IMR-90 (cell line): ENCODE measurements around the gene GRIK5. TPM values are rescaled to one million over a fixed set of nuclear protein-coding genes. Genes with fewer than 3 reads are reported as not detected.
A peak's percentile ranks its signal among the peaks of the same experiment; 100 is the strongest.

Experiments used
- ATAC-seq: fragments of 200-7000 bp; cut with Tn5 transposase; 2 replicates; pipeline ENCODE4 v1.9.1; 2020; ENCODE audit warnings: low read depth, mild to moderate bottlenecking, moderate library complexity
- BruUV-seq: library from RNA; stranded (reverse); fragments of 400-500 nt; replicated peaks from 2 replicates; lab custom pipeline; 2021; lab: Mats Ljungman, UMichigan
- CTCF ChIA-PET: fragments of 300-600 bp; formaldehyde crosslinking; extraction: SDS; loops from one replicate; lab custom pipeline; 2021; ENCODE audit warnings: antibody characterized with exemption; lab: Yijun Ruan, JAX
- POLR2A ChIA-PET: fragments of 300-600 bp; sonication (Branson Sonifier 250); formaldehyde crosslinking; loops from one replicate; lab custom pipeline; 2022; ENCODE audit warnings: antibody characterized with exemption; ENCODE audit not compliant: unreplicated experiment; lab: Charles Lee
- DNase-seq: peaks from one replicate; pipeline ENCODE4 v3.0.0; 2013
- H2AFZ ChIP-seq: replicated peaks from 2 replicates; pipeline ENCODE3; 2013; ENCODE audit warnings: low read length, mild to moderate bottlenecking; ENCODE audit not compliant: poor library complexity
- H2AK5ac ChIP-seq: 2 replicates; pipeline ENCODE4 v1.6.1; 2013; ENCODE audit warnings: low read depth, low read length, inconsistent platforms
- H2AK9ac ChIP-seq: replicated peaks from 2 replicates; pipeline ENCODE3; 2013; ENCODE audit warnings: mild to moderate bottlenecking, low read depth, low read length, moderate library complexity; ENCODE audit not compliant: poor library complexity
- H2BK120ac ChIP-seq: 2 replicates; pipeline ENCODE4 v1.6.1; 2013; ENCODE audit warnings: low read depth, low read length, inconsistent platforms
- H2BK15ac ChIP-seq: 3 replicates; pipeline ENCODE4 v1.6.1; 2013; ENCODE audit warnings: low read depth, low read length, inconsistent platforms
- H2BK20ac ChIP-seq: 2 replicates; pipeline ENCODE4 v1.6.1; 2013; ENCODE audit warnings: low read depth, mild to moderate bottlenecking, inconsistent platforms, low read length, moderate library complexity
- H2BK5ac ChIP-seq: 2 replicates; pipeline ENCODE4 v1.6.1; 2013; ENCODE audit warnings: mild to moderate bottlenecking, low read depth, low read length, inconsistent platforms; ENCODE audit not compliant: poor library complexity, severe bottlenecking
- H3K14ac ChIP-seq: replicated peaks from 2 replicates; pipeline ENCODE4 v1.6.1; 2013; ENCODE audit warnings: low read depth, low read length, inconsistent platforms
- H3K18ac ChIP-seq: 2 replicates; pipeline ENCODE4 v1.6.1; 2013; ENCODE audit warnings: low read depth, low read length, control low read depth
- H3K23ac ChIP-seq: 2 replicates; pipeline ENCODE4 v1.6.1; 2013; ENCODE audit warnings: low read depth, low read length, inconsistent platforms
- H3K27ac ChIP-seq: 2 replicates; pipeline ENCODE4 v1.5.1; 2013; ENCODE audit warnings: mild to moderate bottlenecking, control low read depth, low read length; ENCODE audit not compliant: insufficient read depth
- H3K27me3 ChIP-seq: 2 replicates; pipeline ENCODE4 v1.6.1; 2013; ENCODE audit warnings: low read length; ENCODE audit not compliant: control insufficient read depth, insufficient read depth
- H3K36me3 ChIP-seq: 2 replicates; pipeline ENCODE4 v1.6.1; 2013; ENCODE audit warnings: low read length, mixed read lengths; ENCODE audit not compliant: control insufficient read depth, insufficient read depth
- H3K4ac ChIP-seq: 2 replicates; pipeline ENCODE4 v1.6.1; 2013; ENCODE audit warnings: low read depth, low read length, inconsistent platforms
- H3K4me1 ChIP-seq: 2 replicates; pipeline ENCODE4 v1.6.1; 2013; ENCODE audit warnings: low read length, mixed read lengths; ENCODE audit not compliant: control insufficient read depth, insufficient read depth
- H3K4me2 ChIP-seq: 2 replicates; pipeline ENCODE4 v1.6.1; 2013; ENCODE audit warnings: low read depth, mild to moderate bottlenecking, control low read depth, low read length, moderate library complexity
- H3K4me3 ChIP-seq: 2 replicates; pipeline ENCODE4 v1.5.1; 2013; ENCODE audit warnings: low read depth, mild to moderate bottlenecking, control low read depth, low read length, moderate library complexity; ENCODE audit not compliant: insufficient read depth
- H3K56ac ChIP-seq: 2 replicates; pipeline ENCODE4 v1.6.1; 2013; ENCODE audit warnings: low read length, inconsistent platforms; ENCODE audit not compliant: insufficient read depth; ENCODE audit errors: extremely low read depth
- H3K79me1 ChIP-seq, 2 experiments: 2 replicates each; pipeline ENCODE4 v1.6.1; 2013; ENCODE audit warnings: low read length in 2 of 2, inconsistent platforms in 1 of 2, low read depth in 1 of 2
- H3K9ac ChIP-seq: 2 replicates; pipeline ENCODE4 v1.6.1; 2013; ENCODE audit warnings: low read depth, low read length, control low read depth
- H3K9me1 ChIP-seq: 2 replicates; pipeline ENCODE4 v1.6.1; 2013; ENCODE audit warnings: low read length, inconsistent platforms; ENCODE audit not compliant: insufficient read depth
- H3K9me3 ChIP-seq: 2 replicates; pipeline ENCODE4 v1.6.1; 2013; ENCODE audit warnings: low read length; ENCODE audit not compliant: control insufficient read depth, insufficient read depth
- H4K20me1 ChIP-seq: 2 replicates; pipeline ENCODE4 v1.6.1; 2013; ENCODE audit warnings: low read length, inconsistent platforms; ENCODE audit not compliant: insufficient read depth
- H4K5ac ChIP-seq: 2 replicates; pipeline ENCODE4 v1.6.1; 2013; ENCODE audit warnings: mild to moderate bottlenecking, low read depth, low read length, control low read depth
- H4K8ac ChIP-seq, 2 experiments: 2 replicates each; pipeline ENCODE4 v1.6.1; 2013; ENCODE audit warnings: low read depth in 2 of 2, low read length in 2 of 2, control low read depth in 1 of 2, inconsistent platforms in 1 of 2
- H4K91ac ChIP-seq: 2 replicates; pipeline ENCODE4 v1.6.1; 2013; ENCODE audit warnings: low read depth, low read length, inconsistent platforms; ENCODE audit not compliant: insufficient read depth
- CEBPB ChIP-seq: IDR thresholded peaks from 2 replicates; pipeline ENCODE4 v1.6.1; 2012; ENCODE audit warnings: low read depth, low read length, improper control_type of control experiment
- CHD1 ChIP-seq: IDR thresholded peaks from 2 replicates; pipeline ENCODE4 v1.6.1; 2012; ENCODE audit warnings: low read depth, low read length, improper control_type of control experiment
- CTCF ChIP-seq: conservative IDR thresholded peaks from 2 replicates; pipeline ENCODE4 v1.5.1; 2012; ENCODE audit warnings: mild to moderate bottlenecking, low read depth, low read length, improper control_type of control experiment
- FOS ChIP-seq: fragments of 150-350 bp; IDR thresholded peaks from 2 replicates; pipeline ENCODE4 v1.6.1; 2016; ENCODE audit warnings: low read depth, low read length
- MAFK ChIP-seq: IDR thresholded peaks from 2 replicates; pipeline ENCODE4 v1.6.1; 2012; ENCODE audit warnings: low read depth, low read length, improper control_type of control experiment
- MAZ ChIP-seq: IDR thresholded peaks from 2 replicates; pipeline ENCODE4 v1.6.1; 2012; ENCODE audit warnings: low read depth, mild to moderate bottlenecking, low read length, improper control_type of control experiment, moderate library complexity, borderline replicate concordance
- MXI1 ChIP-seq: IDR thresholded peaks from 2 replicates; pipeline ENCODE4 v1.6.1; 2012; ENCODE audit warnings: low read depth, mild to moderate bottlenecking, low read length, moderate library complexity, borderline replicate concordance
- NFE2L2 ChIP-seq: fragments of 150-350 bp; IDR thresholded peaks from 2 replicates; pipeline ENCODE4 v1.6.1; 2016; ENCODE audit warnings: low read depth, mild to moderate bottlenecking, low read length
- RAD21 ChIP-seq: IDR thresholded peaks from 2 replicates; pipeline ENCODE4 v1.6.1; 2012; ENCODE audit warnings: low read length, improper control_type of control experiment
- RCOR1 ChIP-seq: IDR thresholded peaks from 2 replicates; pipeline ENCODE4 v1.6.1; 2012; ENCODE audit warnings: mild to moderate bottlenecking, low read length, improper control_type of control experiment; ENCODE audit not compliant: insufficient replicate concordance
- RFX5 ChIP-seq: IDR thresholded peaks from 2 replicates; pipeline ENCODE4 v1.8.0; 2012; ENCODE audit warnings: low read depth, mild to moderate bottlenecking, low read length, moderate library complexity
- SMC3 ChIP-seq: fragments of 150-350 bp; IDR thresholded peaks from 2 replicates; pipeline ENCODE4 v1.6.1; 2016; ENCODE audit warnings: low read depth, mild to moderate bottlenecking, antibody characterized with exemption, low read length, moderate library complexity
- WGBS, 2 experiments: methylation state at CpG; one replicate each; pipeline versions ENCODE4 v1.1.5 to v1.1.7; 2013; ENCODE audit warnings: missing lambda C conversion rate in 2 of 2; ENCODE audit not compliant: insufficient read length in 1 of 2; ENCODE audit errors: extremely low coverage in 2 of 2; 5-methylcytosine and 5-hydroxymethylcytosine counted together
- dilution Hi-C: fragments of 300-500 bp; cut with HindIII; formaldehyde crosslinking; loops from one replicate; pipeline ENCODE4 v1.14.3; 2018; ENCODE audit warnings: low sequenced_read_pairs; ENCODE audit not compliant: unreplicated experiment
- in situ Hi-C: fragments of 300-500 bp; cut with MboI; formaldehyde crosslinking; loops from 3 replicates; pipeline ENCODE4 v1.14.3; 2019; ENCODE audit warnings: low sequenced_read_pairs, inconsistent platforms, mixed read lengths
- intact Hi-C: fragments of 100-400 bp; cut with micrococcal nuclease; formaldehyde crosslinking; loops from 2 replicates; pipeline ENCODE4 v1.10.0; 2022
- polyA plus RNA-seq, 3 experiments: library from polyadenylated mRNA; depleted of rRNA; stranded (reverse); fragments of >200 nt; gene quantifications; 2 replicates each; pipeline ENCODE4 v1.2.3, GENCODE V29; 2012; ENCODE audit warnings: low replicate concordance in 1 of 3
- total RNA-seq: library from RNA; depleted of rRNA; stranded (reverse); fragments of >200 nt; gene quantifications from 2 replicates; pipeline ENCODE4 v1.2.3, GENCODE V29; 2012
- TF ChIP-seq, protein P1 (sequence below): fragments of 150-350 bp; IDR thresholded peaks from 2 replicates; pipeline ENCODE4 v1.6.1; 2017; ENCODE audit warnings: mild to moderate bottlenecking, antibody characterized with exemption, low read length, low read depth
- TF ChIP-seq, protein P2 (sequence below): fragments of 150-350 bp; IDR thresholded peaks from 2 replicates; pipeline ENCODE4 v1.6.1; 2016; ENCODE audit warnings: low read depth, mild to moderate bottlenecking, low read length, moderate library complexity, borderline replicate concordance

GRIK5 gene
- total and polyA plus RNA-seq, 2 of the 4 experiments (the other 2 are of a cell fraction) = 0.10 TPM; not detected in 1

DNA sequence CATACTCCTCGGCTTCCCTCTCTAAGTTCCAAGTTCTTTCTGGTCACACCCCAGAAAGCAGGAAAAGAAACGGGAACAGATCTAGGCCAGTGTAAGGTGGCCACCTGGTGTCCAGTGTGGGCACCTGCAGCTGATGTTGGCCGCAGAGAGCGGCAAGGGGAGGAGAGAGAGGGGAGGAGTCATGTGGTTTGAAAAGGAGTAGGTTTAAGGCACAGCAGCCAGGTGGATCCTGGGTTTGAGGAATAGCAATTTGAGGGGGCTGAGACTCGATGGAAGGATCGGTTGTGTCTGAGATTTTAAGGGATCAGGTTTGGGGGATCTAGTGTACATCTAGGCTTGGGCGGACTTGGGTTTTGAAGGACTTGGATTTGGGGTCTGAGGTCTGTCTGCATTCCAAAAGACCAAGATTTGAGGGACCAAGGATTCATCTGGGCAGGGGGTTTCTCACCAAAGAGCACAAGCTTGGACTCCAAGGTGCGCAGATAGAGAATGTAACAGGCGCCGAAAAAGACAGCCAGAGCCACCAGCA is 112.1 kb downstream of the GRIK5 start:
- Histone ChIP-seq H2AK9ac (peak overlapping the region; percentile 92), H2BK20ac (no peak overlapping the region; the same call in 1 of the 2 replicates), H3K9me1 (peaks cover 7% of the 10 kb centered on the region; the same call in 1 of the 2 replicates), H4K20me1 (peaks cover 21% of the 10 kb centered on the region), H2AFZ (peak overlapping the region; percentile 93), H3K23ac (0 out of 2 replicates have a peak overlapping the region, but pooled peaks have one; percentile 46), H2AK5ac (peak overlapping the region; percentile 60; the same call in 1 of the 2 replicates), H3K4me1 (peaks cover 6% of the 10 kb centered on the region), H2BK5ac (no peak overlapping the region), H3K18ac (no peak overlapping the region), H3K4me3 (peak overlapping the region; percentile 88), H3K14ac (peak overlapping the region; percentile 72), H3K9ac (peak overlapping the region; percentile 10; the same call in 1 of the 2 replicates), H3K36me3 (peaks cover 10% of the 10 kb centered on the region; the same call in 1 of the 2 replicates), H2BK15ac (no peak overlapping the region), H4K8ac (peak overlapping the region in 1 of 2 experiments; percentile 39; a peak in 1 of 4 replicates), H2BK120ac (no peak overlapping the region), H3K9me3 (no peaks in the 10 kb centered on the region), H3K4ac (peak overlapping the region; percentile 64; the same call in 1 of the 2 replicates), H3K4me2 (peak overlapping the region; percentile 86), H3K56ac (no peak overlapping the region), H4K5ac (no peak overlapping the region), H3K79me1 (peaks cover 7 to 26% of the 10 kb centered on the region in 2 experiments), H3K27me3 (no peaks in the 10 kb centered on the region), H3K27ac (no peak overlapping the region), H4K91ac (no peak overlapping the region; the same call in 1 of the 2 replicates)
- no TSS peak for BruUV-seq
- intact Hi-C loops (loop anchor here (5.0 to 10.0 kb wide), 2 partner anchors 74 to 163 kb away; partner anchors contain the start of gene CEACAM3), dilution Hi-C loops (no loop called here), in situ Hi-C loops (no loop called here)
- ATAC-seq = peak; percentile 63
- ChIA-PET POLR2A (no interaction called here), CTCF (interaction anchor here (2.0 kb wide), 1 partner anchor 11 kb away, joined by 5 read pairs; no protein-coding TSS in a partner anchor)
- peak; percentile 83 for DNase-seq
- WGBS, 2 experiments = 0% methylated on average over 5 of the region's 10 CpGs; no CpG with 5 or more reads in 1 of the 2 experiments
- TF ChIP-seq MAFK (no peak), NFE2L2 (no peak), CTCF (peak; percentile 78), FOS (no peak), MAZ (peak; percentile 69), CEBPB (no peak), RFX5 (no peak), RAD21 (peak; percentile 66), RCOR1 (no peak), CHD1 (no peak), SMC3 (peak; percentile 45), MXI1 (no peak)
- TF ChIP-seq, protein P1, sequence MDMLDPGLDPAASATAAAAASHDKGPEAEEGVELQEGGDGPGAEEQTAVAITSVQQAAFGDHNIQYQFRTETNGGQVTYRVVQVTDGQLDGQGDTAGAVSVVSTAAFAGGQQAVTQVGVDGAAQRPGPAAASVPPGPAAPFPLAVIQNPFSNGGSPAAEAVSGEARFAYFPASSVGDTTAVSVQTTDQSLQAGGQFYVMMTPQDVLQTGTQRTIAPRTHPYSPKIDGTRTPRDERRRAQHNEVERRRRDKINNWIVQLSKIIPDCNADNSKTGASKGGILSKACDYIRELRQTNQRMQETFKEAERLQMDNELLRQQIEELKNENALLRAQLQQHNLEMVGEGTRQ = peak; percentile 35; the same call in 1 of the 2 replicates
- TF ChIP-seq, protein P2, sequence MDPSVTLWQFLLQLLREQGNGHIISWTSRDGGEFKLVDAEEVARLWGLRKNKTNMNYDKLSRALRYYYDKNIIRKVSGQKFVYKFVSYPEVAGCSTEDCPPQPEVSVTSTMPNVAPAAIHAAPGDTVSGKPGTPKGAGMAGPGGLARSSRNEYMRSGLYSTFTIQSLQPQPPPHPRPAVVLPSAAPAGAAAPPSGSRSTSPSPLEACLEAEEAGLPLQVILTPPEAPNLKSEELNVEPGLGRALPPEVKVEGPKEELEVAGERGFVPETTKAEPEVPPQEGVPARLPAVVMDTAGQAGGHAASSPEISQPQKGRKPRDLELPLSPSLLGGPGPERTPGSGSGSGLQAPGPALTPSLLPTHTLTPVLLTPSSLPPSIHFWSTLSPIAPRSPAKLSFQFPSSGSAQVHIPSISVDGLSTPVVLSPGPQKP = no peak
